B cell (primary cell): ENCODE data around the gene EPB41L2. TPM values are rescaled to one million over a fixed set of nuclear protein-coding genes. Genes with fewer than 3 reads are reported as not detected.

Experiments used
- ATAC-seq: fragments of 200-7000 bp; cut with Tn5 transposase; one replicate; pipeline ENCODE4 v1.10.0; 2021; ENCODE audit warnings: low read depth, mild to moderate bottlenecking, moderate number of reproducible peaks, moderate library complexity
- CTCF ChIA-PET: fragments of 350-600 bp; sonication (Branson Sonifier 250); formaldehyde crosslinking; loops from one replicate; lab custom pipeline; 2021; ENCODE audit warnings: antibody characterized with exemption, inconsistent platforms; lab: Charles Lee
- POLR2A ChIA-PET: fragments of 350-600 bp; sonication (Branson Sonifier 250); formaldehyde crosslinking; loops from one replicate; lab custom pipeline; 2021; ENCODE audit warnings: antibody characterized with exemption; lab: Charles Lee
- DNase-seq: peaks from one replicate; pipeline ENCODE4 v3.0.0; 2013
- H2AFZ ChIP-seq: 2 replicates; pipeline ENCODE4 v1.6.1; 2012; ENCODE audit warnings: mild to moderate bottlenecking, low read depth, low read length; ENCODE audit not compliant: insufficient read depth, poor library complexity, severe bottlenecking
- H3K27ac ChIP-seq, 2 donors: 1 replicate in 1 of 2; 2 replicates in 1 of 2; pipeline ENCODE4 v1.5.1; 2012 to 2013; ENCODE audit warnings: low read length in 2 of 2, mild to moderate bottlenecking in 2 of 2, moderate library complexity in 1 of 2
- H3K27me3 ChIP-seq, 4 experiments: fragments of 200-600 bp in 1 of 4; sonication (generic) in 1 of 4; replicated peaks in 1 of 4; 1 replicate in 2 of 4; 2 replicates in 2 of 4; pipeline versions ENCODE4 v1.6.1 to v1.7.0; 2013 to 2016; ENCODE audit warnings: low read length in 3 of 4, mild to moderate bottlenecking in 2 of 4, mixed read lengths in 1 of 4, moderate library complexity in 1 of 4; ENCODE audit not compliant: insufficient read depth in 4 of 4, control insufficient read depth in 3 of 4; ENCODE audit errors: control extremely low read depth in 1 of 4
- H3K36me3 ChIP-seq, 2 experiments: replicated peaks in 1 of 2; 1 replicate in 1 of 2; 2 replicates in 1 of 2; pipeline versions ENCODE4 v1.6.1 to v1.7.1; 2013; ENCODE audit warnings: low read length in 1 of 2; ENCODE audit not compliant: insufficient read depth in 2 of 2, control insufficient read depth in 1 of 2; ENCODE audit errors: control extremely low read depth in 1 of 2, extremely low read depth in 1 of 2
- H3K4me1 ChIP-seq, 2 donors: fragments of 200-600 bp in 1 of 2; sonication (generic) in 1 of 2; 1 replicate in 1 of 2; 2 replicates in 1 of 2; pipeline versions ENCODE4 v1.5.1 to v1.6.1; 2013 to 2017; ENCODE audit warnings: low read length in 2 of 2; ENCODE audit not compliant: control insufficient read depth in 2 of 2, insufficient read depth in 2 of 2
- H3K4me2 ChIP-seq: replicated peaks from 2 replicates; pipeline ENCODE3; 2012; ENCODE audit warnings: mild to moderate bottlenecking, low read depth, low read length; ENCODE audit not compliant: poor library complexity, severe bottlenecking
- H3K4me3 ChIP-seq, 5 experiments: fragments of 200-600 bp in 1 of 5; sonication (generic) in 1 of 5; 1 replicate in 3 of 5; 2 replicates in 2 of 5; pipeline versions ENCODE4 v1.5.1 to v1.7.0; 2011 to 2016; ENCODE audit warnings: low read length in 4 of 5, mild to moderate bottlenecking in 4 of 5, low read depth in 2 of 5, control low read depth in 1 of 5, moderate library complexity in 1 of 5; ENCODE audit not compliant: insufficient read depth in 1 of 5; ENCODE audit errors: control extremely low read depth in 1 of 5, extremely low read depth in 1 of 5
- H3K79me2 ChIP-seq: fragments of 200-600 bp; sonication (generic); one replicate; pipeline ENCODE4 v1.6.0; 2016; ENCODE audit warnings: low read length; ENCODE audit not compliant: control insufficient read depth, insufficient read depth
- H3K9ac ChIP-seq: fragments of 200-600 bp; sonication (generic); 2 replicates; pipeline ENCODE4 v1.6.1; 2017; ENCODE audit warnings: mild to moderate bottlenecking, low read length, moderate library complexity
- H3K9me3 ChIP-seq, 3 donors: one replicate each; pipeline versions ENCODE4 v1.6.1 to v1.7.1; 2013; ENCODE audit warnings: low read length in 2 of 3; ENCODE audit not compliant: control insufficient read depth in 2 of 3, insufficient read depth in 1 of 3; ENCODE audit errors: control extremely low read depth in 1 of 3
- H4K20me1 ChIP-seq: 2 replicates; pipeline ENCODE4 v1.6.0; 2012; ENCODE audit warnings: mild to moderate bottlenecking, low read length; ENCODE audit not compliant: insufficient read depth, control insufficient read depth, poor library complexity, severe bottlenecking
- H3K27ac Mint-ChIP-seq: one replicate; pipeline ENCODE4 v1.8.0; 2021; ENCODE audit warnings: mixed read lengths
- H3K27me3 Mint-ChIP-seq: one replicate; pipeline ENCODE4 v1.8.0; 2021; ENCODE audit warnings: mixed read lengths
- H3K4me1 Mint-ChIP-seq: one replicate; pipeline ENCODE4 v1.8.0; 2021; ENCODE audit warnings: mixed read lengths
- H3K4me3 Mint-ChIP-seq: one replicate; pipeline ENCODE4 v1.8.0; 2021; ENCODE audit warnings: mixed read lengths
- H3K9me3 Mint-ChIP-seq: one replicate; pipeline ENCODE4 v1.8.0; 2022; ENCODE audit warnings: mixed read lengths; ENCODE audit not compliant: insufficient read depth
- EZH2 ChIP-seq: IDR thresholded peaks from 2 replicates; pipeline ENCODE4 v1.6.1; 2012; ENCODE audit warnings: borderline replicate concordance, low read depth, mild to moderate bottlenecking, moderate library complexity, low read length; ENCODE audit not compliant: insufficient read depth, poor library complexity, severe bottlenecking
- WGBS: methylation state at CpG from one replicate; pipeline ENCODE4 v1.1.5; 2013; ENCODE audit warnings: missing lambda C conversion rate; ENCODE audit not compliant: insufficient coverage; 5-methylcytosine and 5-hydroxymethylcytosine counted together
- intact Hi-C: fragments of 100-400 bp; cut with micrococcal nuclease; formaldehyde crosslinking; loops from one replicate; pipeline ENCODE4 v1.10.0; 2022
- polyA plus RNA-seq: library from polyadenylated mRNA; depleted of rRNA; stranded (reverse); fragments of >200 nt; gene quantifications from 2 replicates; pipeline ENCODE4 v1.2.3, GENCODE V29; 2012
- total RNA-seq, 2 donors: library from RNA; stranded (reverse); fragments of 120-200 nt in 1 of 2; gene quantifications; 1 replicate in 1 of 2; 2 replicates in 1 of 2; pipeline versions ENCODE4 v1.2.3 to v1.2.4, GENCODE V29; 2013 to 2022
- TF ChIP-seq, protein P1 (sequence below): fragments of 200-600 bp; IDR thresholded peaks from one replicate; pipeline ENCODE4 v1.8.0; 2022; ENCODE audit warnings: antibody characterized with exemption, mild to moderate bottlenecking

Gene EPB41L2
- total and polyA plus RNA-seq, 2 donors (not counting 1 experiment from before 2014, with no cell fraction given), result 17.8 to 61.0 TPM

DNA sequence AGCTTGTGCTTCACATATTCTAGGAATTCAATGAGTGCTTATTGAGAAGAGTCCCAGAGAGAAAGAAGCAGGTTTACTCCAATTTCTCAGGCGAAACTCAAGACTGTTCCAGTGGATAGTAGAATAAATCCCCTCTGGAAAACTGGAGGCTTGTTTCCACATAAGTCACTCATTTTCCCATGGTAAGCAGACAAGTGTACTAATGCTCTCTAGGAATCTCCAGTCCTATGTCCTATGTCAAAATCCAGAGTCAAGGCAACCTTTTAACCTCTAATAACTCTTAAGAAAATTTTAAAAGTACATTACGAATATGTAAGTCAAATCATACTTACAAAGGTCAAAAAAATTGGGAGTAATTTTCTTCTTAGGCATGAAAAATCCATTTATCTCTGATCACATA is 200.7 kb downstream of the EPB41L2 start:
- H3K27ac ChIP-seq, result no peak overlapping the region
- no peaks in the 10 kb centered on the region for H3K4me1 Mint-ChIP-seq
- H3K4me3 ChIP-seq, result no peak overlapping the region
- TF ChIP-seq EZH2, result no peak
- TF ChIP-seq, protein P1, sequence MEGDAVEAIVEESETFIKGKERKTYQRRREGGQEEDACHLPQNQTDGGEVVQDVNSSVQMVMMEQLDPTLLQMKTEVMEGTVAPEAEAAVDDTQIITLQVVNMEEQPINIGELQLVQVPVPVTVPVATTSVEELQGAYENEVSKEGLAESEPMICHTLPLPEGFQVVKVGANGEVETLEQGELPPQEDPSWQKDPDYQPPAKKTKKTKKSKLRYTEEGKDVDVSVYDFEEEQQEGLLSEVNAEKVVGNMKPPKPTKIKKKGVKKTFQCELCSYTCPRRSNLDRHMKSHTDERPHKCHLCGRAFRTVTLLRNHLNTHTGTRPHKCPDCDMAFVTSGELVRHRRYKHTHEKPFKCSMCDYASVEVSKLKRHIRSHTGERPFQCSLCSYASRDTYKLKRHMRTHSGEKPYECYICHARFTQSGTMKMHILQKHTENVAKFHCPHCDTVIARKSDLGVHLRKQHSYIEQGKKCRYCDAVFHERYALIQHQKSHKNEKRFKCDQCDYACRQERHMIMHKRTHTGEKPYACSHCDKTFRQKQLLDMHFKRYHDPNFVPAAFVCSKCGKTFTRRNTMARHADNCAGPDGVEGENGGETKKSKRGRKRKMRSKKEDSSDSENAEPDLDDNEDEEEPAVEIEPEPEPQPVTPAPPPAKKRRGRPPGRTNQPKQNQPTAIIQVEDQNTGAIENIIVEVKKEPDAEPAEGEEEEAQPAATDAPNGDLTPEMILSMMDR, result no peak
- CTCF ChIA-PET, result interaction anchor here (0.8 to 1.3 kb wide), 3 partner anchors 10 to 23 kb away, joined by 3 to 11 read pairs (median 4); no protein-coding TSS in a partner anchor
- WGBS, result 100% methylated on average over 1 of the region's 2 CpGs
- no peaks in the 10 kb centered on the region for H3K4me1 ChIP-seq
- H3K27me3 ChIP-seq, result no peaks in the 10 kb centered on the region
- no peaks in the 10 kb centered on the region for H3K9me3 Mint-ChIP-seq
- no peak for DNase-seq
- no peaks in the 10 kb centered on the region for H3K27me3 Mint-ChIP-seq
- intact Hi-C loops, result no loop called here
- H2AFZ ChIP-seq, result no peak overlapping the region
- no peak overlapping the region for H3K4me2 ChIP-seq
- POLR2A ChIA-PET, result no interaction called here
- H4K20me1 ChIP-seq, result no peaks in the 10 kb centered on the region
- H3K4me3 Mint-ChIP-seq, result no peak overlapping the region
- H3K36me3 ChIP-seq, result peaks cover 4 to 23% of the 10 kb centered on the region in 2 experiments
- H3K27ac Mint-ChIP-seq, result no peak overlapping the region
- H3K9me3 ChIP-seq, result no peaks in the 10 kb centered on the region
- no peak for ATAC-seq
- H3K79me2 ChIP-seq, result no peaks in the 10 kb centered on the region
- no peak overlapping the region for H3K9ac ChIP-seq

DNA sequence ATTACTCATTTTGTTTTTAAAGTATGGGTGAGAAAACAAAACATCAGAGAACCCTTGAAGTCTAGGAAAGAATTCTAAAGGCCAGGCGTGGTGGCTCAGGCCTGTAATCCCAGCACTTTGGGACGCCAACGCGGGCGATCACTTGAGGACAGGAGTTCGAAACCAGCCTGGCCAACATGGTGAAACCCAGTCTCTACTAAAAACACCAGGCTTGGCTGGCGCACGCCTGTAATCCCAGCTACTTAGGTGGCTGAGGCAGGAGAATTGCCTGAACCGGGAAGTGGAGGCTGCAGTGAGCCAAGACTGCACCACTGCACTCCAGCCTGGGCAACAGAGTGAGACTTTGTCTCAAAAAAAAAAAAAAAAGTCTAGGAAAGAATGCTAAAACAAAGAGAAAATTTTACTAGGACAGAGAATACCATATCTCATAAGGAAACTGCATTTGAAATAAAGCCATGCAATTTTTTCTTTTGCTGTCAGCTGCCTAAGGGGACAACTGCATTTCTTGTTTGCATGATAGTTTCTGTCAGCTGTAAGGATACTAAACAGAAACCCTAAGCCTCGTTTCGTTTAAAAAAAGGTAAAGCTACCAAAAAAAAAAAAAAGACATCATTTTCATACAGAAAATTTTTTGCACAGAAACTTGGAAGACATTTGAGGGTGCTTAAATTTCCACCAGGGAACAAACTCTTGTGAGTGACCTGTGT is 203.7 kb downstream of the EPB41L2 start:
- ChIA-PET CTCF (interaction anchor here (0.5 to 2.0 kb wide), 5 partner anchors 8 to 945 kb away, joined by 3 to 6 read pairs (median 3); no protein-coding TSS in a partner anchor), POLR2A (no interaction called here)
- 97% methylated on average over 6 of the region's 11 CpGs for WGBS
- Histone ChIP-seq H3K4me2 (no peak overlapping the region), H3K9me3 (no peaks in the 10 kb centered on the region), H3K79me2 (no peaks in the 10 kb centered on the region), H2AFZ (no peak overlapping the region), H3K27ac (no peak overlapping the region), H3K4me1 (no peaks in the 10 kb centered on the region), H4K20me1 (no peaks in the 10 kb centered on the region), H3K4me3 (no peak overlapping the region), H3K27me3 (no peaks in the 10 kb centered on the region), H3K9ac (no peak overlapping the region), H3K36me3 (peaks cover 0 to 9% of the 10 kb centered on the region in 2 experiments)
- Mint-ChIP-seq H3K4me3 (no peak overlapping the region), H3K4me1 (no peaks in the 10 kb centered on the region), H3K9me3 (no peaks in the 10 kb centered on the region), H3K27me3 (no peaks in the 10 kb centered on the region), H3K27ac (no peak overlapping the region)
- no peak for DNase-seq
- intact Hi-C loops, result no loop called here
- TF ChIP-seq, protein P1, result no peak
- no peak for TF ChIP-seq EZH2
- ATAC-seq, result no peak
